SK-N-MC (cell line): ENCODE measurements around the gene CDH23.

Source experiments
- DNase-seq: peaks from one replicate; pipeline ENCODE4 v3.0.0-alpha.2; 2011; ENCODE audit warnings: low read depth, low spot score
- H3K27ac ChIP-seq: fragments of 200-600 bp; sonication (generic); 2 replicates; pipeline ENCODE4 v1.5.1; 2016; ENCODE audit warnings: mixed run types
- H3K36me3 ChIP-seq: fragments of 200-600 bp; sonication (generic); 2 replicates; pipeline ENCODE4 v1.6.1; 2017; ENCODE audit warnings: antibody characterized with exemption, low read length, mixed read lengths; ENCODE audit not compliant: insufficient read depth
- H3K4me3 ChIP-seq: fragments of 200-600 bp; sonication (generic); 2 replicates; pipeline ENCODE4 v1.5.1; 2016
- H3K9ac ChIP-seq: fragments of 200-600 bp; sonication (generic); 2 replicates; pipeline ENCODE4 v1.8.0; 2017; ENCODE audit warnings: mixed run types, mixed read lengths; ENCODE audit not compliant: insufficient read length
- H3K9me3 ChIP-seq: fragments of 200-600 bp; sonication (generic); 2 replicates; pipeline ENCODE4 v1.6.1; 2017; ENCODE audit warnings: low read depth, mild to moderate bottlenecking, antibody characterized with exemption, low read length, moderate library complexity, mixed read lengths
- EZH2 ChIP-seq: fragments of 200-600 bp; sonication (generic); IDR thresholded peaks from one replicate; pipeline ENCODE4 v1.6.1; 2017; ENCODE audit warnings: antibody characterized with exemption
- FOXP2 ChIP-seq: optimal IDR thresholded peaks from 2 replicates; pipeline ENCODE3; 2011; ENCODE audit warnings: mild to moderate bottlenecking, moderate library complexity; ENCODE audit not compliant: insufficient read depth; ENCODE audit errors: extremely low read length, control extremely low read depth
- POLR2AphosphoS5 ChIP-seq: IDR thresholded peaks from 2 replicates; pipeline ENCODE4 v1.6.1; 2012; ENCODE audit warnings: mild to moderate bottlenecking, low read depth, low read length, borderline replicate concordance

The CDH23 gene

DNA sequence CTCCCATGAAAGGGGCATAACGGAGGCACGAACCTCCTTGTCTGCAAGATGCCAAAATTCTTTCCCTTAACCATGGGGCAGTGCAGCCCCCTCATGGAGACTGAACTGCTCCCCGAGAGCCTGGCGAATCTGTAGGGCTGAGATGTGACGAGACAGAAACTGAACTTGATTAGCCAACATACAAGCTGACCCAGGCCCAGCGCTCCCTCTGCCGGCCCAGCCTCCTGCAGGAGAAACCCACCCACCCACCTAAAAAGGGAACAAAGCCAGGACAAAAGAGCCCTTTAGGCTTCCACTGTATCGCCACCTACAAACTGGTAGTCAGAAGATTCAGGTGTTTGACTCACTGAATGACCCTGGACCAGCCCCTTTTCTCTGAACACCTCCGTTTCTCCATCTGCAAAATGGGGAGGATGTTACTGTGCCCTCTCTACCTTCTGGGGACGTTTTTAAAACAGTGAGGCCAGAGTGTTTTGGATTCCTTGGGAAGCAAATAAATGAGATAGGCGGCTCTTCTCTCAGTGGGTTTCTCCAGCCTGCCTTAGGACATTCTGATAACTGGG, 264.4 kb downstream of the CDH23 start:
- no peak for DNase-seq
- H3K36me3 ChIP-seq, result no peaks in the 10 kb centered on the region

DNA sequence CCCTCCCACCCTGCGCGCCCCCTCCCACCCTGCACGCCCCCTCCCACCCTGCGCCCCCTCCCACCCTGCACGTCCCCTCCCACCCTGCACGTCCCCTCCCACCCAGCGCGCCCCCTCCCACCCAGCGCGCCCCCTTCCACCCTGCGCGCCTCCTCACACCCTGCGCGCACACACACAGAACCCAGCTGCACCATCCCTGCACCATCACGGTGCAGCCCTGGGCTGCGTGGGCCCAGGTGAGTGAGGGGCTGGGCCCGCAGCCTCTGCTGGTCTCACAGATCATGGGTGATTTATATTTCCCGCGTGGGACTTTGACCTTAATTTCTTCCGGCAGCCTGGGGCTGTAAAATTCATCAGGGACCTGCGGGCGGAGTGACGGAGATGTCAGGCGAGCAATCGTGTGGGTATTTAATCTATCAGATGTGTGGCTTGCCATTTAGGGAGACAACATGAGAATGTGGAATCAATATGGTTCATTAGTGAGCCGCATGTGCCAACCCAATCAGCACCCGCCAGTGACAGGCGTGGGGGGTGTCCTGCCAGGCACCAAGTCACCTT, 265.1 kb downstream of the CDH23 start:
- Histone ChIP-seq H3K9me3 (no peaks in the 10 kb centered on the region), H3K4me3 (no peak overlapping the region), H3K36me3 (no peaks in the 10 kb centered on the region), H3K27ac (no peak overlapping the region), H3K9ac (no peak overlapping the region)
- DNase-seq, result no peak
- TF ChIP-seq POLR2AphosphoS5, result no peak
- TF ChIP-seq FOXP2, result no peak
- no peak for TF ChIP-seq EZH2

More for the DNA sequence above, 264.4 kb downstream of the CDH23 start:
- no peaks in the 10 kb centered on the region for H3K9me3 ChIP-seq
- H3K9ac ChIP-seq, result no peak overlapping the region
- H3K27ac ChIP-seq, result no peak overlapping the region
- TF ChIP-seq POLR2AphosphoS5, result no peak
- TF ChIP-seq EZH2, result no peak
- TF ChIP-seq FOXP2, result no peak
- no peak overlapping the region for H3K4me3 ChIP-seq

DNA sequence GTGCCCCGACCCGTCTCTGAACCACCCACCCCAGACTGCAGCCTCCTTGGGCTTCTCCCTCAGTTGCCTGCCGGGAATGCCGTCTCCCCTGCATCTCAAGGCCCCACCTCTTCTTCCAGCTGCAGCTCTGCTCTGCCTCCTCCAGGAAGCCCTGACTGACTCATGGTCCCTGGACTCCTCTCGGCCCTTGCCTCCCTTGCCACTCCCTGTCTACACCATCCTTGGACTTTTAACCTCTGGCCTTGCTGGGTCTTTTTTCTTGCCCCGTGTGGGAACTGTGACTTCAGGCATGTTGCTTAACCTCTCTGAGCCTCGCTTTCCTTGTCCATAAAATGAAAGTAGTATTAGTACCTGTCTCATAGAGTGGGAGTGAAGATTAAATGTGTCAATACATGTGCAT, 266.6 kb downstream of the CDH23 start:
- Histone ChIP-seq H3K36me3 (no peaks in the 10 kb centered on the region), H3K27ac (no peak overlapping the region), H3K4me3 (no peak overlapping the region), H3K9ac (no peak overlapping the region), H3K9me3 (no peaks in the 10 kb centered on the region)
- TF ChIP-seq POLR2AphosphoS5, result no peak
- TF ChIP-seq EZH2, result no peak
- TF ChIP-seq FOXP2, result no peak
- no peak for DNase-seq

DNA sequence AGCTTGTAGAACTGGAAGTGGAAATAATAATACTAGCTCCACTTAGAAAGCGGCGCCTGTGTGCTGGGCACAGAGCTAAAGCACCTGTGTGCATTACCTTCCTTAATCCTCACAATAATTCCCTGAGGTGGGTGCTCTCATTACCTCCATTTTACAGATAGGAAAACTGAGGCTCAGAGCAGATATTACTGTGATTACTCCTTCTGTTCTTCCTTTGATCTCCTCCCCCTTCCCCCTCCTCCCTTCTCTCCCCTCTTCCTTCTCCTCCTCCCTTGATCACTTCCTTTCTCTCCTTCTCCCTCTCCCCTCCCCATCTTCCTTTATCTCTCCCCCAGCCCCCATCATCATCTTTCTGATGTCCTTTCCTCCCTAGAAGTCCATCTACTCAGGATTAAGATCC, 267.9 kb downstream of the CDH23 start:
- H3K9ac ChIP-seq, result no peak overlapping the region
- no peak overlapping the region for H3K27ac ChIP-seq
- no peak overlapping the region for H3K4me3 ChIP-seq
- H3K9me3 ChIP-seq, result no peaks in the 10 kb centered on the region
- no peak for TF ChIP-seq FOXP2
- no peak for TF ChIP-seq EZH2
- TF ChIP-seq POLR2AphosphoS5, result no peak
- DNase-seq, result no peak
- H3K36me3 ChIP-seq, result no peaks in the 10 kb centered on the region

DNA sequence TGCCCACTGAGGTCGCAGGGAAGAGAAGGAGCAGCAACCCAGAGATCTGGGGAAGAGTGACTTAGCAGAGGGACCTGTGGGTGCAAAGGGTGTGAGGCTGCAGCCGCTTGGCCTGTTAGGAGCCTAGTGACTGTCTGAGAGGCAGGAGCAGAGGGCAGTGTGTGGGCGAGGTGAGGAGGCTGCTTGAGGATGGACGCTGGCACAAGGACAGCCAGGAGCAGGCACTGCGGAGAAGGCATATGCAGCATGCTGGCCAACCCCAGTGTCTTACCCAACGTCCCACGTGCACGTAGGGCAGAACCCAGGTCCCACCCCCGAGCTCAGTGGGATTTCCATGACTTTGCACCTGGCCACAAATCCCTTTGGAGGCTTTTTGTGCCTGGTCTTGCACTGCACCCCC, 268.7 kb downstream of the CDH23 start:
- no peak overlapping the region for H3K9ac ChIP-seq
- TF ChIP-seq EZH2 (no peak), FOXP2 (no peak), POLR2AphosphoS5 (no peak)
- no peak overlapping the region for H3K4me3 ChIP-seq
- no peak overlapping the region for H3K27ac ChIP-seq
- H3K36me3 ChIP-seq, result no peaks in the 10 kb centered on the region
- no peak for DNase-seq
- H3K9me3 ChIP-seq, result no peaks in the 10 kb centered on the region

DNA sequence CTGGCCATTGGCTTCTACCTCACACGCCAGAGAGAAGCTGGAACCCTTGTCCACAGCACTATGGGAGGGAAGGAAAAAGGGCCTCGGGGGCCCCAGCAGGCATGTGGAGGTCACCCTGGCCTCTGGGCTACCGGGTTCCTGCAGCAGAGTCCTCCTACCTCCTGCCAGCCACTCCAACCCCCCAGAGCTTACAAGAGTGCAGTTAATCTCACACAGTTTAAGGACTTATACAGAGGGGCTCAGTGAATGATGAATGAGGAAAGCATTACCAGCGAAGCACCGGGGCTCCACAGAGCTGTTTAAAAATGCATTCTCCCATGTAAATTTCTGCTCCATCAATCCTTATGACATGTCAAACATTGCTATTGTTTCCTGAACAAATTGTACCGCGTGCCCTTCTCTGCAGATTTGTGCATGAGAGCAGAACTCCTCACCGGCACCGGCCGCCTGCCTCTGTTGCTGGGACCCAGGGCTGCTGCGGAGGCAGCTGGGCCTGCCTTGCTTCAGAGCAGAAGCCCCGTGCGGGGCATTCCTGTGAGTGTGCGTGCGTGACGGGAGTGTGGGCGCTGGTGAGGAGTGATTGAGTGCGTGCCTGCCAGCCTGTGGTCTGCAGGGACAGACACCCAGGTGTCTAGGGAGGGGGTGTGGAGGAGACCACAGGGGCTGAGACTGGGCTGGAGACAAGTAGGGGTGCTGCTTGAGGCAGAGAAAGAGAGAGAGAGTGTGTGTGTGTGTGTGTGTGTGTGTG, 270.1 kb downstream of the CDH23 start:
- no peaks in the 10 kb centered on the region for H3K36me3 ChIP-seq
- no peak overlapping the region for H3K4me3 ChIP-seq
- TF ChIP-seq FOXP2 (no peak), EZH2 (no peak), POLR2AphosphoS5 (no peak)
- no peak overlapping the region for H3K27ac ChIP-seq
- no peaks in the 10 kb centered on the region for H3K9me3 ChIP-seq
- DNase-seq, result no peak
- no peak overlapping the region for H3K9ac ChIP-seq

DNA sequence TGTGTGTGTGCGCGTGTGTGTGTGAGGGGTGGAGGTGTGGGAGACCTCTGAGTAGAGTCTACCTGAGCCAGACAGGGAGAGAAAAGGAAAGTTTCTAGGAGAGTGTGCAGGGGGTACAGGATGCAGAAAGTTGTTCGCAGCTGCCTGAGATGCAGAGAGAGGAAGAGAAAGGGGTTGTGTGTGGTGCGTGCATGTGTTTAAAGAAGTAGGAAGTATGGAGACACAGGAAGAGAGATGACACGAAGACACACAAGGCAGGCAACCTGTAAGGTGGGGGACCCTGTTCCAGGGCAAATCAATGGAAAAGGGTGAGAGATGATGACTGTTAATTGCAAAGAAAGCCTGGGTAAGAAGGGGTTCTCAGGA, 270.6 kb downstream of the CDH23 start:
- Histone ChIP-seq H3K4me3 (no peak overlapping the region), H3K36me3 (no peaks in the 10 kb centered on the region), H3K9ac (no peak overlapping the region), H3K27ac (no peak overlapping the region), H3K9me3 (no peaks in the 10 kb centered on the region)
- no peak for DNase-seq
- TF ChIP-seq FOXP2 (no peak), POLR2AphosphoS5 (no peak), EZH2 (no peak)

DNA sequence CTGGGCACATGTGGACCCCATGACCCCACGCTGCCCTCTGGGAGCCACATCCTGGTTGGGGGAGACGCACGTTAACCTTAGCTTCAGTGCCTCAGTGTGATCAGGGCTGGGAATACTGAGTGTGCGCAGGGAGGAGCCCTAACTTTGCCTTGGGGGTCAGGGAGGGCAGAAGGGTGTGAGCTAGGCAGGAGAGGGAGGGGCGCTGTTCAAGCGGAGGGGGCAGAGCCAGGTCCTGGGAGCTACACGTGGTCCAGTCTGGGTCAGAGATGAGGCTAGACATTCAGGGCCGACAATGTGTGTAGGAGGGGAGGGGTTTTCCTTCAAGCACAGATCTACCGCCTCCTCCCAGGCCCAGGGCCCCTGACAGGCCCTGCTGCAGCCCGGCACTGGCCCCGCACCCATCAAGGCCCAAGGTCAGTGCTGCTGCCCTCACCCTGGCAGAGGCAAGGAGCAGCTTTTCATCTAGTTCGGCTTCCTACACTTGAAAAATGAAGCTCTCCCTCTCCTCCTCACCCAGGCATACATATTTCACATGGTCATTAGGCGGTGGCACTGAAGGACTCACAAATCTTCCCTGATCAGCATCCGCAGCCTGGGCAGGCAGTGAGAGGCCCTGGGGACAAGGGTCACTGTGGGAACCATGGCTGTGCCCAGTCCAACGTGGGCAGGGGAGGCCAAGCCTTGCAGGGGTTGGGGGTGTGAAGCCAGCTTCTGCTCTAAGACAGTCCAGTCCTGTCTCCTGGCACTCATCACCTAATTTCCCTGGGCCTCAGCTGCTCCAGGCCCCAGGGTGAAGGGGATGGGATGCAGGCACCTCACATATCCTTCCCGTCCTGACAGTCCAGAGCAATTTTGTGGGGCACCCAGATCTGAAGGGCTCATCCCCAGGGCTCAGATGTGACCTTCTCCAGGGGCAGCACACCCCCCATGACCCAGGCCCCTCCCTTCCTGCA, 275.6 kb downstream of the CDH23 start:
- Histone ChIP-seq H3K9me3 (no peaks in the 10 kb centered on the region), H3K36me3 (no peaks in the 10 kb centered on the region), H3K27ac (no peak overlapping the region), H3K4me3 (no peak overlapping the region), H3K9ac (no peak overlapping the region)
- no peak for TF ChIP-seq EZH2
- TF ChIP-seq POLR2AphosphoS5, result no peak
- TF ChIP-seq FOXP2, result no peak
- no peak for DNase-seq
